K562 (cell line): ENCODE measurements around the gene ZBTB16. TPM values are rescaled to one million over a fixed set of nuclear protein-coding genes. Genes with fewer than 3 reads are reported as not detected.
A peak's percentile ranks its signal among the peaks of the same experiment; 100 is the strongest.

Experiments used
- ATAC-seq: fragments of 200-7000 bp; cut with Tn5 transposase; 3 replicates; pipeline ENCODE4 v1.9.1; 2020; ENCODE audit warnings: moderate library complexity
- BruUV-seq: library from RNA; stranded (reverse); fragments of 400-500 nt; replicated peaks from 2 replicates; lab custom pipeline; 2021; lab: Mats Ljungman, UMichigan
- CTCF ChIA-PET: fragments of 300-600 bp; formaldehyde crosslinking; extraction: SDS; loops from one replicate; lab custom pipeline; 2021; ENCODE audit warnings: low intra/inter-chr PET ratio; lab: Yijun Ruan, JAX
- POLR2A ChIA-PET: fragments of 300-600, 350-650 bp; sonication (Branson Sonifier 250); formaldehyde crosslinking; extraction: SDS; loops from one replicate; lab custom pipeline; 2021; ENCODE audit warnings: antibody characterized with exemption, inconsistent platforms; lab: Yijun Ruan, JAX
- DNase-seq, 4 experiments: peaks; one replicate each; pipeline versions ENCODE4 v3.0.0 to v3.0.0-alpha.2; 2011 to 2018; ENCODE audit warnings: low spot score in 3 of 4, mixed read lengths in 3 of 4; ENCODE audit errors: extremely low read depth in 1 of 4
- FAIRE-seq: peaks from 2 replicates; lab custom pipeline; 2011; peaks lifted over from hg19 to GRCh38; lab: Jason Lieb, UNC
- H2AFZ ChIP-seq: 2 replicates; pipeline ENCODE4 v1.6.0; 2011; ENCODE audit warnings: low read depth, low read length, control low read depth, inconsistent platforms
- H3K27ac ChIP-seq: fragments of 200-600 bp; 3 replicates; pipeline ENCODE4 v1.8.0; 2011; ENCODE audit warnings: low read depth, mild to moderate bottlenecking, control low read depth, inconsistent platforms, low read length, moderate library complexity, mixed read lengths; ENCODE audit errors: extremely low read depth
- H3K27me3 ChIP-seq, 2 experiments: fragments of 300-600 bp in 1 of 2; 2 replicates in 1 of 2; 3 replicates in 1 of 2; pipeline versions ENCODE4 v1.6.0 to v1.8.0; 2011; ENCODE audit warnings: inconsistent platforms in 2 of 2, low read length in 2 of 2, mild to moderate bottlenecking in 1 of 2, mixed read lengths in 1 of 2, moderate library complexity in 1 of 2; ENCODE audit not compliant: control insufficient read depth in 2 of 2, insufficient read depth in 2 of 2
- H3K36me3 ChIP-seq: fragments of 300-600 bp; 3 replicates; pipeline ENCODE4 v1.8.0; 2011; ENCODE audit warnings: mild to moderate bottlenecking, low read length, inconsistent platforms; ENCODE audit not compliant: control insufficient read depth, insufficient read depth
- H3K4me1 ChIP-seq, 2 experiments: fragments of 200-600 bp in 1 of 2; replicated peaks in 1 of 2; 2 replicates in 1 of 2; 3 replicates in 1 of 2; pipeline versions ENCODE4 v1.5.1 to v1.8.0; 2011; ENCODE audit warnings: inconsistent platforms in 2 of 2, low read length in 2 of 2, mild to moderate bottlenecking in 1 of 2, mixed read lengths in 1 of 2, moderate library complexity in 1 of 2; ENCODE audit not compliant: control insufficient read depth in 2 of 2, insufficient read depth in 2 of 2
- H3K4me2 ChIP-seq: 2 replicates; pipeline ENCODE4 v1.6.1; 2011; ENCODE audit warnings: low read length, control low read depth, inconsistent platforms, mixed read lengths; ENCODE audit not compliant: insufficient read depth
- H3K4me3 ChIP-seq: fragments of 200-600 bp; sonication (generic), shearing (Covaris generic); 2 replicates; pipeline ENCODE4 v1.5.1; 2016; ENCODE audit warnings: control low read depth, inconsistent platforms
- H3K79me2 ChIP-seq: fragments of 200-600 bp; 3 replicates; pipeline ENCODE4 v1.8.0; 2011; ENCODE audit warnings: low read length, inconsistent platforms; ENCODE audit not compliant: control insufficient read depth, insufficient read depth
- H3K9ac ChIP-seq, 2 experiments: 2 replicates each; pipeline versions ENCODE4 v1.6.0 to v1.6.1; 2011; ENCODE audit warnings: low read depth in 2 of 2, low read length in 2 of 2, control low read depth in 1 of 2, inconsistent platforms in 1 of 2, mild to moderate bottlenecking in 1 of 2, mixed read lengths in 1 of 2; ENCODE audit not compliant: insufficient read depth in 1 of 2
- H3K9me1 ChIP-seq: one replicate; pipeline ENCODE4 v1.6.0; 2011; ENCODE audit warnings: inconsistent platforms, mild to moderate bottlenecking, low read length, moderate library complexity; ENCODE audit not compliant: control insufficient read depth, insufficient read depth
- H3K9me3 ChIP-seq: replicated peaks from 2 replicates; pipeline ENCODE4 v1.5.1; 2011; ENCODE audit warnings: low read depth, low read length, inconsistent platforms; ENCODE audit not compliant: control insufficient read depth, insufficient read depth
- H4K20me1 ChIP-seq: replicated peaks from 2 replicates; pipeline ENCODE4 v1.6.1; 2011; ENCODE audit warnings: low read length, inconsistent platforms, mixed read lengths; ENCODE audit not compliant: control insufficient read depth, insufficient read depth
- CC2D1A ChIP-seq: fragments of 450-650 bp; IDR thresholded peaks from 2 replicates; pipeline ENCODE4 v1.6.1; 2017; ENCODE audit warnings: mild to moderate bottlenecking
- FOSL1 ChIP-seq: fragments of 200-800 bp; sonication (Bioruptor generic); conservative IDR thresholded peaks from 2 replicates; pipeline ENCODE4 v1.6.1; 2016; ENCODE audit warnings: missing genetic modification characterization, missing compliant biosample characterization
- JUND ChIP-seq, 2 experiments: IDR thresholded peaks; 2 replicates in 1 of 2; 3 replicates in 1 of 2; pipeline ENCODE4 v1.6.1; 2011; ENCODE audit warnings: borderline replicate concordance in 2 of 2, low read depth in 2 of 2, low read length in 2 of 2, improper control_type of control experiment in 1 of 2, missing biosample characterization in 1 of 2, missing genetic modification characterization in 1 of 2, missing genetic modification reagents in 1 of 2
- REST ChIP-seq, 2 experiments: fragments of 450-650 bp; formaldehyde crosslinking in 1 of 2; IDR thresholded peaks; 2 replicates each; pipeline versions ENCODE4 v1.4.0 to v1.6.1; 2014 to 2020; ENCODE audit warnings: mild to moderate bottlenecking in 2 of 2, borderline replicate concordance in 1 of 2, low read depth in 1 of 2
- ZNF384 ChIP-seq: IDR thresholded peaks from 2 replicates; pipeline ENCODE4 v1.6.1; 2012; ENCODE audit warnings: low read depth, low read length, improper control_type of control experiment
- WGBS: fragments of 100-300 bp; shearing (Covaris generic); methylation state at CpG from one replicate; pipeline ENCODE4 v1.1.6; 2016; ENCODE audit warnings: low coverage, mixed read lengths; ENCODE audit not compliant: insufficient coverage; ENCODE audit errors: missing lambda C conversion rate; 5-methylcytosine and 5-hydroxymethylcytosine counted together
- in situ Hi-C: fragments of 300-500 bp; cut with MboI; formaldehyde crosslinking; loops from 4 replicates; pipeline ENCODE4 v1.15.0; 2018; ENCODE audit warnings: inconsistent platforms, mixed read lengths
- intact Hi-C: fragments of 100-400 bp; cut with micrococcal nuclease; formaldehyde crosslinking; loops from 2 replicates; pipeline ENCODE4 v1.14.2; 2022
- polyA plus RNA-seq, 8 experiments: library from polyadenylated mRNA; depleted of rRNA in 4 of 8; stranded (reverse) in 5 of 8; unstranded in 3 of 8; fragments of >200 nt; fragmentation: Nextera tagmentation in 2 of 8; fragmentation: Illumina TruSeq in 1 of 8; extraction: Ambion mirVana in 2 of 8; extraction: Trizol in 1 of 8; gene quantifications; 2 replicates each; pipeline versions ENCODE4 v1.2.1 to v1.2.3, GENCODE V29; 2011 to 2014; ENCODE audit warnings: inconsistent platforms in 1 of 8, missing spikeins in 1 of 8
- total RNA-seq, 7 experiments: library from RNA; depleted of rRNA in 6 of 7; stranded (reverse); fragments of >200 nt in 6 of 7; fragmentation: Illumina TruSeq in 2 of 7; extraction: Trizol in 2 of 7; gene quantifications; 2 replicates each; pipeline versions ENCODE4 v1.2.1 to v1.2.3, GENCODE V29; 2011 to 2021; ENCODE audit warnings: low replicate concordance in 1 of 7

ZBTB16 gene
- total and polyA plus RNA-seq, 9 of the 15 experiments (the other 6 are each of a cell fraction or from before 2014, with no cell fraction given): 0.06 to 0.40 (median 0.24) TPM; not detected in 4

- POLR2A ChIA-PET: interaction anchor here (0.5 to 1.2 kb wide), 2 partner anchors 16 to 18 kb away, joined by 3 read pairs; no protein-coding TSS in a partner anchor
- no peak for DNase-seq
- TF ChIP-seq FOSL1 (tag) (peak; percentile 50; the same call in 1 of the 2 replicates), JUND (IDR thresholded peaks at IDR 0.05; ENCODE audit: borderline replicate concordance, low read depth, low read length) (peak; percentile 58; the same call in 1 of the 2 replicates), JUND (tag; IDR thresholded peaks at IDR 0.05; ENCODE audit: borderline replicate concordance, low read depth, low read length) (peak; percentile 47; the same call in 2 of the 3 replicates), REST (IDR thresholded peaks at IDR 0.05; ENCODE audit: borderline replicate concordance) (peak; percentile 43), REST (CRISPR knock-in tag; IDR thresholded peaks at IDR 0.05; ENCODE audit: low read depth) (no peak), ZNF384 (peak; percentile 59; the same call in 1 of the 2 replicates), CC2D1A (no peak)
- Histone ChIP-seq H3K9me3 (no peaks in the 10 kb centered on the region), H4K20me1 (no peaks in the 10 kb centered on the region), H3K9me1 (no peaks in the 10 kb centered on the region), H3K27ac (no peak overlapping the region), H2AFZ (0 out of 2 replicates have a peak overlapping the region, but pooled peaks have one; percentile 10), H3K36me3 (no peaks in the 10 kb centered on the region), H3K4me1 (peaks cover 7% of the 10 kb centered on the region in 2 experiments; a peak in 3 of 5 replicates), H3K9ac (no peak overlapping the region), H3K4me2 (no peak overlapping the region), H3K4me3 (no peak overlapping the region), H3K79me2 (no peaks in the 10 kb centered on the region), H3K27me3 (no peaks in the 10 kb centered on the region)
- in situ Hi-C loops: no loop called here
- intact Hi-C loops: loop anchor here (2.0 to 10.0 kb wide), 4 partner anchors 49 to 203 kb away; no protein-coding TSS in a partner anchor
- ATAC-seq: no peak
- 51% methylated on average over 10 of the region's 10 CpGs for WGBS
- CTCF ChIA-PET: no interaction called here
- BruUV-seq: no TSS peak
- peak; percentile 59 for FAIRE-seq
These were observed 138.4 kb downstream of the ZBTB16 start for GRCh38 chr11:114197799-114198500.
